Karpas-422 (cell line): ENCODE results near the gene ALS2CL. TPM values are rescaled to one million over a fixed set of nuclear protein-coding genes. Genes with fewer than 3 reads are reported as not detected.

ENCODE experiments used
- DNase-seq: peaks from one replicate; pipeline ENCODE4 v3.0.0-alpha.2; 2015
- H2AFZ ChIP-seq: fragments of 200-600 bp; sonication (generic); 2 replicates; pipeline ENCODE4 v1.6.1; 2014; ENCODE audit warnings: antibody characterized with exemption, low read length, mixed read lengths
- H3K27ac ChIP-seq: fragments of 200-600 bp; sonication (generic); 2 replicates; pipeline ENCODE4 v1.5.1; 2014; ENCODE audit warnings: mild to moderate bottlenecking, low read length, moderate library complexity
- H3K27me3 ChIP-seq: fragments of 200-600 bp; sonication (generic); 2 replicates; pipeline ENCODE4 v1.6.1; 2014; ENCODE audit warnings: low read length, mixed read lengths
- H3K36me3 ChIP-seq: fragments of 200-600 bp; sonication (generic); 2 replicates; pipeline ENCODE4 v1.6.1; 2014; ENCODE audit warnings: low read length, mixed read lengths; ENCODE audit not compliant: insufficient read depth
- H3K4me1 ChIP-seq: fragments of 200-600 bp; sonication (generic); 2 replicates; pipeline ENCODE4 v1.6.1; 2014; ENCODE audit warnings: mild to moderate bottlenecking, low read length, mixed read lengths
- H3K4me2 ChIP-seq: fragments of 200-600 bp; sonication (generic); 2 replicates; pipeline ENCODE4 v1.6.1; 2014; ENCODE audit warnings: low read length, low read depth, mild to moderate bottlenecking; ENCODE audit not compliant: poor library complexity, severe bottlenecking
- H3K4me3 ChIP-seq: fragments of 200-600 bp; sonication (generic); 2 replicates; pipeline ENCODE4 v1.5.1; 2014; ENCODE audit warnings: mild to moderate bottlenecking, antibody characterized with exemption, low read length, mixed read lengths
- H3K79me2 ChIP-seq: fragments of 200-600 bp; sonication (generic); 2 replicates; pipeline ENCODE4 v1.6.1; 2014; ENCODE audit warnings: mild to moderate bottlenecking, low read length, mixed read lengths
- H3K9ac ChIP-seq: fragments of 200-600 bp; sonication (generic); 2 replicates; pipeline ENCODE4 v1.6.0; 2014; ENCODE audit warnings: low read length
- H3K9me2 ChIP-seq: fragments of 200-600 bp; sonication (generic), shearing (Covaris generic); replicated peaks from 2 replicates; pipeline ENCODE4 v1.6.0; 2014; ENCODE audit warnings: mild to moderate bottlenecking, low read length, moderate library complexity; ENCODE audit not compliant: insufficient read depth
- H3K9me3 ChIP-seq: fragments of 300-700, 200-600 bp; sonication (generic); 2 replicates; pipeline ENCODE4 v1.6.1; 2014; ENCODE audit warnings: low read length, mixed read lengths
- H4K20me1 ChIP-seq: fragments of 200-600 bp; sonication (generic); 2 replicates; pipeline ENCODE4 v1.6.1; 2014; ENCODE audit warnings: mild to moderate bottlenecking, antibody characterized with exemption, low read length, low read depth; ENCODE audit not compliant: insufficient read depth
- total RNA-seq: library from RNA; depleted of rRNA; stranded (reverse); fragments of >200 nt; shearing (Covaris generic); gene quantifications from 2 replicates; pipeline ENCODE4 v1.2.3, GENCODE V29; 2014; ENCODE audit warnings: low replicate concordance

Gene ALS2CL
- total RNA-seq, 1 experiment from 2014 or later, result not detected

DNA sequence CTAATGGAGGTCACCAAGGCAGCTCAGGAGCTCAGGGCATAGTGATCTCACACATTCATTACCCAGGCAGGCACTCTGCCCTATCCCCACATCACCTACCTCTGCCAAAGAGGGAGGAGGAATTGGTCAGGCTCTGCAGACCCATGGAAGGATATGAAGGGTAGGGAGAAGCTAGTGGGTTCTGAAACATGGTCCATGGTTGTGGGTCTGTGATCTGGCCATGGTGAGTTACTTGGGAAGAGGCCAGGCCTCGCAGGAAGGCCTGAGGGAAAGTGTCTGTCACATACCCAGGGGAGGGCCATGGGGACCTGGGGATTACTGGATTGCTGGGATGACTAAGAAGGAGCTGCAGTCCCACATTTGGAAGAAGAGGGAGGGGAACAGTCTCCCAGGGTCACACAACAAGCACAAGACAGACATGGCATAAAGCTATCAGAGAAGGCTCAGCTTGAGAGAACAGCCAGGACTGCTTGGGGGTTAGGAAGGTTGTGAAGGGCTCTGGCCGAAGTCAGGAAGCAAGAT lies 25.6 kb upstream of the ALS2CL start:
- Histone ChIP-seq H3K27ac (no peak overlapping the region), H3K79me2 (no peaks in the 10 kb centered on the region), H3K4me1 (no peaks in the 10 kb centered on the region)

DNA sequence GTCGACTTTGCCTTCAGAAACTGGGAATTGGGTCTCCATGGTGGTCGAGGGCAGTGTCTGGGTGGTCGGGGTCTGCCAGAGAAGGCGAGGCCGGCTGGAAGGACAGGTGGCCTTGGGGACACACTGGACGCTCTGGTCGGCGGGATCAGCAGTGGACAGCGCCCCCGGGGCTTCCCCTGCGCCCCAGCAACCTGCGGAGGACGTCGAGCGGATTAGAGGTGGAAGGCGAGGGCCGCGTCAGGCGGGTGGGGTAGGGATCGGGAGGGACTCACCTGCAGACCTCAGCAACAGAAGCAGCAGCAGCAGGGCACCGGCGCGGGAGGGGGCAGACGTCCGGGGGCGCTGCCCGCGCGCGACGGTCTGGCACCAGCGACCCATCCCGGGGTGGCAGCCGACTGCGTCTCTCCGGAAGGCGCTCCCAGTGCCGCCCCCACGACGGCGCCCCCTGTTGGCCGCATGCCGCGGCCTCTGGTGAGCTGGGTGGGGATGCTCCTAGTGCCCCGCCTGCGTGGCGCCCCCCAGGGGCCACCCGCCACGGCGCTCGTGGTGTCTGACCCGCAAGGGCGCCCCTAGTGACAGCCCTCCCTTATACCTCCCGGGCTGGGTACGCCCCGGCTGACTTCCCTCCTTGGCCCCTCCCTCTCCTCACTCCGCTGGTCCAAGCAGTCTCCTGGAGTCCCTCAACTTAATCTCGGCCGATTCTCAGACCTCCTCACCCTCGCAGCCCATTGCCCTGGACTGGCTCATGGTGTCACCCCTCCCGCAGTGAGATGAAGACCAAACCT lies 24.2 kb upstream of the ALS2CL start, which contains the start of gene PRSS50:
PRSS50 (minus strand) TSS at position 423 of the 785 bp plus-strand sequence; CDS start at position 378, 45 bp downstream.
- Histone ChIP-seq H3K4me2 (no peak within 1 kb of the TSS), H3K36me3 (no peaks in the 10 kb centered on the region), H2AFZ (no peak within 1 kb of the TSS), H3K9me2 (no peaks in the 10 kb centered on the region), H4K20me1 (no peaks in the 10 kb centered on the region), H3K27ac (no peak within 1 kb of the TSS), H3K9me3 (no peaks in the 10 kb centered on the region), H3K79me2 (no peaks in the 10 kb centered on the region), H3K27me3 (no peaks in the 10 kb centered on the region), H3K9ac (no peak within 1 kb of the TSS), H3K4me3 (no peak within 1 kb of the TSS), H3K4me1 (no peaks in the 10 kb centered on the region)
- DNase-seq, result no peak

More for the DNA sequence above, 25.6 kb upstream of the ALS2CL start:
- DNase-seq, result no peak
- H3K4me3 ChIP-seq, result no peak overlapping the region
- H3K27me3 ChIP-seq, result no peaks in the 10 kb centered on the region
- no peak overlapping the region for H3K4me2 ChIP-seq
- H3K9me2 ChIP-seq, result no peaks in the 10 kb centered on the region
- H4K20me1 ChIP-seq, result no peaks in the 10 kb centered on the region
- no peak overlapping the region for H3K9ac ChIP-seq
- H3K9me3 ChIP-seq, result no peaks in the 10 kb centered on the region
- no peak overlapping the region for H2AFZ ChIP-seq
- H3K36me3 ChIP-seq, result no peaks in the 10 kb centered on the region

DNA sequence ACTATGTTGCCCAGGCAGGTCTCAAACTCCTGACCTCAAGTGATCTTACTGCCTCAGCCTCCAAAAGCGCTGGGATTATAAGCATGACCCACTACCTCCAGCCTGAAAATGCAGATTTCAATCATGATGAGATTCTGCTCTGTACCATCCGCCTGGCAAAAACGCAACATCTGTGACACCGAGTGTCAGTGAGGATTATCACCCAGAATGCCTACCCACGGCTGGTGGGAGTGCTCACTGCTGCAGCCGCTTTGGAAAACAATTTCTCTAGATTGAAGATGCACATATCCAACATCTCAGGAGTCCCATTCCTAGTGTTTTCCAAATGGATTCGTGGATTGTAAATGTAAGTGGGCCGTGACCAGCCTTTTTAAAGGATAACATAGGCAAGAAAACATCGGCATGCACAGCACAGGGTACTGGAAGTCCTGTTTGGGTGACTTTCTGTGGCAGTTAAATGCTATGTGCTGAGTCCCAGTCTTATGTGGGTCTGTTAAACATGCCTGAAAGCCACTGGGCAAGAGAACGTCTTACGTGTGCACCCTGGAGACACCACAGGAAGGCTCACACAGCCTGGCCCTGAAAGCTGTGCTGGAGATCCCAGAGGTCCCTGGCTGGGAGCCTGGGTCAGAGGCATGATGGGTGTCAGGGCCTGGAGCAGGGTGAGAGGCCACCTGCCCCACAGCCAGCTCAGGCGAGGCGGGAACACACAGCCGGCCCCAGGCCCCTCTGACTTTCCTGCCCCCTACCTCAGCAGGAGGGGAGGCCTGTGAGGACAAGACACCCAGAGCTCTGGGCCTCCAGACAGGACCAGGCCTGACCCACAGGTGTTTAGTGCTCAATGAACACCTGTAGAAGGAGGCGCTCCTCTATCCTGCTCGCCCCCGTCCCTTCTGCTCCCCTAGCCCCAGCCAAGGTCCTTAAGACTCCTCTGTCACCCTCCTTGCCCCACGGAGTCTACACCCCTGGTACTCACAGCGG lies 23.3 kb upstream of the ALS2CL start:
- Histone ChIP-seq H3K4me3 (no peak overlapping the region), H3K79me2 (no peaks in the 10 kb centered on the region), H3K4me2 (no peak overlapping the region), H2AFZ (no peak overlapping the region), H4K20me1 (no peaks in the 10 kb centered on the region), H3K9ac (no peak overlapping the region), H3K4me1 (no peaks in the 10 kb centered on the region), H3K27me3 (no peaks in the 10 kb centered on the region), H3K36me3 (no peaks in the 10 kb centered on the region), H3K9me3 (no peaks in the 10 kb centered on the region), H3K27ac (no peak overlapping the region), H3K9me2 (no peaks in the 10 kb centered on the region)
- DNase-seq, result no peak

DNA sequence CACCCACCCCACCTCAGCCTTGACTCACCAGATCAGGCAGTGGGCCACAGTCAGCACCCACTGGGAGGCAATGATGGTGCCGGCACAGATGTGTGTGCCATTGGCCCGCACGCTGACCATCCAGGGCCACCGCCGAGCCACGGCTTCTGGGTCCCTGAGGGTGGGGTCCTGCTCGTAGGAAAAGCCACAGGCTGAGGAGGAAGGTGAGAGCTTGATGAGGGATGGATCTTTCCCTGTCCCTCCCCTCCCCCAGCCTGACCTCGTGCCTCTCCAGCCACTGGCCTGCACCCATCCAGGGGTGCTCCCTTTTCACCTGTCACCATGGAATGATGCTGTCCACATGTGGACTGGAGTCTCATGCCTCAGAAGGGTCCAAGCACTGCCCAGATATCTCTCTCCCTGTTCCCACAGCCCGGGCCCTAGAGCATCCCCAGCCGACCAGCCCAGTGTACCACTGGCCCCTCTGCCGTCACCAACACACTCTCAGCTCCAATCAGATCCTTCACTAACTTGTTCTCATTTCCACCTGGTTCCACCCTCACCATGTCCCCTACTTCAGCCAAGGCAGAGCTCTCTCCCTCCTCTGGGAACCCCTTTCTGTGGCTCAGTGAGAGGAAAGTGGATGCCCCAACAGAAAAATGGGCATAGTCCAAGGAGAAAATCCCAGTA lies 22.2 kb upstream of the ALS2CL start:
- no peaks in the 10 kb centered on the region for H3K9me2 ChIP-seq
- no peak overlapping the region for H3K4me2 ChIP-seq
- no peaks in the 10 kb centered on the region for H3K79me2 ChIP-seq
- H3K27me3 ChIP-seq, result no peaks in the 10 kb centered on the region
- no peak overlapping the region for H2AFZ ChIP-seq
- H3K9ac ChIP-seq, result no peak overlapping the region
- H3K36me3 ChIP-seq, result no peaks in the 10 kb centered on the region
- H3K9me3 ChIP-seq, result no peaks in the 10 kb centered on the region
- H3K4me3 ChIP-seq, result no peak overlapping the region
- no peak overlapping the region for H3K27ac ChIP-seq
- H4K20me1 ChIP-seq, result no peaks in the 10 kb centered on the region
- no peak for DNase-seq
- H3K4me1 ChIP-seq, result no peaks in the 10 kb centered on the region

DNA sequence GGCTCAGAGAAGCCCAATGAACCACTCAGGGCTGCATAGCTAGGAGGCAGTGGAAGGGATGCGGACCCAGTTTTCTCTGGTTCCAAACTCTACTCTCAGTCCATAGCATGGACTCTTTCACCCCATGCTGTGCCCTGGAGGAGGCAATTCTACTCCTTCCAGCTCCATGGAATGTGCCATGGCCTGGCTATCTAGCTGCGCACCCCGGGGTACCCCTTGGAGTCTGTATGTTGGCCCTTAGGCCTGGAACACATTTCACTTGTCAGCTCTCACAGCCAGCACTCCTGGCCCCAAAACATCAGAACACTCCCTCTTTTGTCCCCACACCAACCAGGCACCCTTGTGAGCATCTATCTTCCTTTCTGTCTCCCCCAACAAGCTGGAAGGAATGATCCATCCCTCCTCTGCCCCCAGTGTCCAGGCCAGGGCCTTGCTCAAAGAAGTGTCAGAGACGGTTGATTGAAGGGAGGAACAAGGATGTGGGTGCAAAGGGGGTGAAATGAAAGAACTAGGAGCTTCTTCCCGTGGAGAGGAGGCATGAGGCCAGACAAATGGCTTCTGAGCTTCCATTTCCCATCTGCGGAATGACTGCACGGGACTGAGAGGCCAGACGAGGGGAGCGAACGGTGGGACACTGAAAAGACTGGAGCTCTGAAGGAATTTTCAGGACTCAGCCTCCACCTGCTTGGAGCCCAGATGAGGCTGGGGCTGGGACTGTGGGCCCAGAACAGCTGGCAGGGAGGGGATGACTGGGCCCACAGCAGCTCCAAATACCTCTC lies 21.4 kb upstream of the ALS2CL start:
- no peak for DNase-seq
- H3K27me3 ChIP-seq, result no peaks in the 10 kb centered on the region
- H3K4me1 ChIP-seq, result no peaks in the 10 kb centered on the region
- no peaks in the 10 kb centered on the region for H3K9me2 ChIP-seq
- no peak overlapping the region for H3K9ac ChIP-seq
- H3K27ac ChIP-seq, result no peak overlapping the region
- H3K4me2 ChIP-seq, result no peak overlapping the region
- no peak overlapping the region for H2AFZ ChIP-seq
- H3K4me3 ChIP-seq, result no peak overlapping the region
- H3K79me2 ChIP-seq, result no peaks in the 10 kb centered on the region
- H4K20me1 ChIP-seq, result no peaks in the 10 kb centered on the region
- H3K36me3 ChIP-seq, result no peaks in the 10 kb centered on the region
- H3K9me3 ChIP-seq, result no peaks in the 10 kb centered on the region

DNA sequence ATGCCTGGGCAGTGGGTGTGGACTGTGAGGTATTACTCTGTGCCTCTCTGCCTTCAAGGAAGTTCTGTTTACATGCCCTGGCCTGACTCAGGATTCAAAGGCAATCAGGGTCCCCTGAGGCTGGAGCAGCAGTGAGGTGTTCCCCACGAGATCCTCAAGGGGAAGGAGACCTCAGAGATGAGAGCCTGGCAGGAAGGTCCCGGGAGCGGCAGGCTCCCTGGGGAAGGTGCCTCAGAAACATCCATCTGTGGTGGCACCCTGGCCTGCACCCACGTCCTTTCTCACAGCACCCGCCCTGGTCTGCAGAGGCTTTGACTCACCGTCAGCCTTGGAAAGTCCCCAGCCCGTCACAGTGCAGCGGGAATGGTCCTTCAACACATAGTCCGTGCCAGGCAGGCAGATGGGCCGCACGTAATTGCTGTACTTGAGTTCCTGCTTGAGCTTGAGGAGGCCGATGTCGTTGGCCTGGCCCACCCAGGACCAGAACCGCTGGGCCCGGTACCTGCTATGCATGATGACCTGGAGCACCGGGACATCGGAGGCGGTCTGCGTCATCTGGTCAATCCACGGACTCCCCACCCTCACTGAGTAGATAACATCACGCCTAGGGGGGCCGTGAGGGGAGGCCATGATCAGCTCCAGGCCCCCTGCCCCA lies 20.5 kb upstream of the ALS2CL start:
- no peaks in the 10 kb centered on the region for H4K20me1 ChIP-seq
- no peak for DNase-seq
- no peaks in the 10 kb centered on the region for H3K9me3 ChIP-seq
- H3K36me3 ChIP-seq, result no peaks in the 10 kb centered on the region
- no peak overlapping the region for H3K27ac ChIP-seq
- no peak overlapping the region for H3K4me2 ChIP-seq
- no peaks in the 10 kb centered on the region for H3K9me2 ChIP-seq
- H3K4me1 ChIP-seq, result no peaks in the 10 kb centered on the region
- H2AFZ ChIP-seq, result no peak overlapping the region
- H3K27me3 ChIP-seq, result no peaks in the 10 kb centered on the region
- H3K4me3 ChIP-seq, result no peak overlapping the region
- no peaks in the 10 kb centered on the region for H3K79me2 ChIP-seq
- H3K9ac ChIP-seq, result no peak overlapping the region
